HUES6 (cell line): ENCODE measurements around the gene IL1R2.
A peak's percentile ranks its signal among the peaks of the same experiment; 100 is the strongest.

Source experiments
- H3K27ac ChIP-seq: 2 replicates; pipeline ENCODE4 v1.7.0; 2013; ENCODE audit warnings: low read depth, mild to moderate bottlenecking, low read length, inconsistent platforms
- H3K27me3 ChIP-seq: 2 replicates; pipeline ENCODE4 v1.6.1; 2013; ENCODE audit warnings: low read length; ENCODE audit not compliant: control insufficient read depth, insufficient read depth
- H3K36me3 ChIP-seq: 2 replicates; pipeline ENCODE4 v1.6.1; 2013; ENCODE audit warnings: low read length; ENCODE audit not compliant: control insufficient read depth, insufficient read depth
- H3K4me1 ChIP-seq: 2 replicates; pipeline ENCODE4 v1.6.1; 2013; ENCODE audit warnings: low read length; ENCODE audit not compliant: control insufficient read depth, insufficient read depth
- H3K4me3 ChIP-seq: 2 replicates; pipeline ENCODE4 v1.5.1; 2013; ENCODE audit warnings: low read depth, low read length
- H3K9ac ChIP-seq: one replicate; pipeline ENCODE4 v1.6.1; 2013; ENCODE audit warnings: mild to moderate bottlenecking, low read length
- H3K9me3 ChIP-seq: 2 replicates; pipeline ENCODE4 v1.6.1; 2013; ENCODE audit warnings: low read depth, low read length; ENCODE audit not compliant: control insufficient read depth, insufficient read depth

The IL1R2 gene

DNA sequence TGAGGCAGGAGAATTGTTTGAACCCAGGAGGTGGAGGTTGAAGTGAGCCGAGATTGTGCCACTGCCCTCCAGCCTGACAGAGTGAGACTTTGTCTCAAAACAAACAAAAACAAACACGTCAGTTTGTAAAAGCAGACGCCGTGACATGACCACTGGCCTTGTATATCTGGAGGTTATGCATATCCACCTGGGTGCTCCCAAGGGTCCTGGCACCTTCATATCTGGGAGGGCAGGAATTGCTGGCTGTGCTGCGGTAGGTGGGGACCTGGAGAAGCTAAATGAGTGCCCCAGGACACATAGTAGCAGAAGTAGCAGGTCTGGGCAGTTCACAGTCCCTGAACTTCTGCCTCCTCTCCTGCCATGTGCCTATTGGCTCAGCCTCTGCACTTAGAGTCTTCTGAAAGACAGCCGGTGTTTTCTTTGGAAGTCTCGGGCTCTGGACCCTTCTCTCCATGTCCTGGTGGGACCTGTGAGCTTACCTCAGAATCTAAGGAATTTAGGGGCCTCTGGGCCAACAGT lies 30.9 kb upstream of the IL1R2 start:
- H3K27me3 ChIP-seq: no peaks in the 10 kb centered on the region
- H3K4me3 ChIP-seq: no peak overlapping the region
- H3K27ac ChIP-seq: no peak overlapping the region
- H3K9ac ChIP-seq: no peak overlapping the region
- peaks cover 13% of the 10 kb centered on the region for H3K9me3 ChIP-seq
- H3K36me3 ChIP-seq: no peaks in the 10 kb centered on the region
- peaks cover 5% of the 10 kb centered on the region; the same call in 1 of the 2 replicates for H3K4me1 ChIP-seq

- peaks cover 5% of the 10 kb centered on the region; the same call in 1 of the 2 replicates for H3K4me1 ChIP-seq
- no peak overlapping the region for H3K9ac ChIP-seq
- no peak overlapping the region for H3K27ac ChIP-seq
- peaks cover 11% of the 10 kb centered on the region for H3K9me3 ChIP-seq
- H3K4me3 ChIP-seq: no peak overlapping the region
- no peaks in the 10 kb centered on the region for H3K27me3 ChIP-seq
- H3K36me3 ChIP-seq: no peaks in the 10 kb centered on the region
Measured at GRCh38 chr2:101961338-101962191, 30.2 kb upstream of the IL1R2 start.

DNA sequence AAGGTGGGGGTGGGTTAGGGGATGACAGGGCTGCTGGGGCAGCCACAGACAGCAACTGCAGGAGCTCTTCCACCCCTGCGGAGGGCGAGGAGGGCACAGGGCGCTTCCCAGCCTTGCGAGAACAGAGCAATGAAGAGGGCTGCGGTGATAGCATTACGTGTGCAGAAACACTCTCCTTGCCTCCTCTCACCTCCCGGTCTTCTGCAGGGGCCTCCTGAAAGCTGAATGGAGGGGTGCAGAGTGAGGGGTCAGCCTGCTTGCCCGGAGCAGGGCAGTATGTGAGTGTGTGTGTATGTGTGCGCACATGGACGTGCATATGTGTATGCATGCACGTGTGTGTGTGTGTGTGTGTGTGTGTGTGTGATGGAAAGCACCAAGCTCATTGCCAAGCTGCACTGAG lies 29.5 kb upstream of the IL1R2 start:
- Histone ChIP-seq H3K27me3 (no peaks in the 10 kb centered on the region), H3K9ac (no peak overlapping the region), H3K4me1 (peaks cover 5% of the 10 kb centered on the region; the same call in 1 of the 2 replicates), H3K4me3 (no peak overlapping the region), H3K9me3 (peaks cover 9% of the 10 kb centered on the region; the same call in 1 of the 2 replicates), H3K27ac (no peak overlapping the region), H3K36me3 (no peaks in the 10 kb centered on the region)

DNA sequence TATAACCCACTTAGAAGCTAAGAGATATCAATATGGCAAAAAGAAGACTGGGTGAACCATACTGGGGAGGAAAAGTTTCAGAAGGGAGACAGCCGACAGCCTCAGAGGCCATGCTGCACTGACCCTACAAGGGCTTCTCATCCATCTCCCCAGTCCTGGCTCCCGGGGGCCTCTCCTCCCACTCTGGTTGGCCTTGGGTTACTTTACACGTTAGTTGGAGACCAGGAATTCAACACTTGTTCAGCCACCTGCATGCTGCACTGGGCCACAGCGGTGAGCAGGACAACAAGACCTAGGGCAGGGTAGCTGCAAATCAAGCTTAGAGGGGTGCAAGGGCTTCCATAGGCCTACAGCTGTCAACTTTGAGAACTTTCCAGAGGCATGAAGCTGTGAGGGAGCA lies 28.6 kb upstream of the IL1R2 start:
- Histone ChIP-seq H3K27me3 (no peaks in the 10 kb centered on the region), H3K9ac (no peak overlapping the region), H3K27ac (no peak overlapping the region), H3K9me3 (0 out of 2 replicates have a peak, but pooled peaks cover under 1% of the 10 kb centered on the region), H3K4me1 (peaks cover 5% of the 10 kb centered on the region; the same call in 1 of the 2 replicates), H3K36me3 (no peaks in the 10 kb centered on the region), H3K4me3 (no peak overlapping the region)

DNA sequence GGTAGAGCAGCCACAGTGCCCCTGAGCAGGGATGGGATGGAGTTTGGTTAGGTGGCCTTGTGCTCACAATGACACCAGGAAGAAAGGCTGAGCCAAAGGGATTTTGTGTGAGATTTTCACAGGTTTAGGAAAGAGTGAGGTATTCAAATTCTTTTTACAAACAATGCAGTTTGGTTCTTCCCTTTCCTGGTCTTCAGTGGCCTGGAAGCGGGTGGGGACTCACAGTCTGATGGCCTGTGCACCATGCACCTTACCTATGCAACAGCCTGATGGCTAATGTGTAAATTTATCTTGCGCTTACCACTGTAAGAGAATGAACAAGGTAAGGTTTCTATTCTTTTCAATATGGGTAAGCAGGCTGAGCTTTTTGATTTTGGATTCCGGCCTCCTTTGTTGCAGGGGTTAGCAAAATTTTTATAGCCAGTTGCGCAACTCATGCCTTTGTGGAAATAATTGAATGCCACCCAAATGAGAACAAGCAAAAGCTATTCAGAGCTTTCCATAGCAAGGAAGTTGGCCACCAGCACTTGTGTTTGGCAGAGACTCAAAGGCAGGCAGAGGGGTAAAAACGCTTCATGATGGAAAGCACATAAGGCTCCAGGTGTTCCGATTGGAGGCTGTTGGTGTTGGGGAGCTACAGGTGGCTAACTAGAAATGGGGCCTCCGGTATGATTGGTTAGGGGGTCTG lies 23.8 kb upstream of the IL1R2 start:
- H3K9ac ChIP-seq: no peak overlapping the region
- no peak overlapping the region for H3K27ac ChIP-seq
- H3K4me1 ChIP-seq: peaks cover 5% of the 10 kb centered on the region; the same call in 1 of the 2 replicates

DNA sequence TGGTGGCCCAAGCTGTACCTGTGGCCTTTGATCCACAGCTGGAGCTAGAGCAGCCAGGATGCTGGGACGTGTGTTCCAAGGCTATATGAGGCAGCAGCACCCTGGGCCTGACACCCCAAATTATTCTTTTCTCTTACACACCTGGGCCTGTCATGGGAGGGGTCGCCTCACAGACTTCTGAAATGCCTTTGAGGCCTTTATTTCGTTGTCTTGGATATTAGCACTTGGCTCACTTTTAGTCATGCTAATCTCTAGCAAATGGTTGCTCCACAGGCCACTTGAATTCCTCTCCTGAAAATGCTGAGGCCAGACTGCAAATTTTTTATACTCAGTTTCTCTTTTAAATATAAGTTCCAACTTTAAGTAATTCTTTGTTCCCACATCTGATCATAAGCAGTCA lies 22.0 kb upstream of the IL1R2 start:
- 0 out of 2 replicates have a peak overlapping the region, but pooled peaks have one; percentile 28 for H3K27ac ChIP-seq
- H3K9ac ChIP-seq: no peak overlapping the region
- peaks cover 5% of the 10 kb centered on the region; the same call in 1 of the 2 replicates for H3K4me1 ChIP-seq
- no peaks in the 10 kb centered on the region for H3K27me3 ChIP-seq
- H3K36me3 ChIP-seq: no peaks in the 10 kb centered on the region
- H3K4me3 ChIP-seq: no peak overlapping the region
- peaks cover 43% of the 10 kb centered on the region for H3K9me3 ChIP-seq

More for the DNA sequence above, 23.8 kb upstream of the IL1R2 start:
- no peaks in the 10 kb centered on the region for H3K36me3 ChIP-seq
- H3K4me3 ChIP-seq: no peak overlapping the region
- H3K9me3 ChIP-seq: peaks cover 37% of the 10 kb centered on the region
- H3K27me3 ChIP-seq: no peaks in the 10 kb centered on the region

GRCh38 chr2:101970901-101971300 lies 20.9 kb upstream of the IL1R2 start:
- H3K27me3 ChIP-seq: no peaks in the 10 kb centered on the region
- H3K9ac ChIP-seq: no peak overlapping the region
- H3K9me3 ChIP-seq: peaks cover 43% of the 10 kb centered on the region
- peaks cover 10% of the 10 kb centered on the region for H3K4me1 ChIP-seq
- no peak overlapping the region for H3K4me3 ChIP-seq
- H3K27ac ChIP-seq: no peak overlapping the region
- H3K36me3 ChIP-seq: no peaks in the 10 kb centered on the region

DNA sequence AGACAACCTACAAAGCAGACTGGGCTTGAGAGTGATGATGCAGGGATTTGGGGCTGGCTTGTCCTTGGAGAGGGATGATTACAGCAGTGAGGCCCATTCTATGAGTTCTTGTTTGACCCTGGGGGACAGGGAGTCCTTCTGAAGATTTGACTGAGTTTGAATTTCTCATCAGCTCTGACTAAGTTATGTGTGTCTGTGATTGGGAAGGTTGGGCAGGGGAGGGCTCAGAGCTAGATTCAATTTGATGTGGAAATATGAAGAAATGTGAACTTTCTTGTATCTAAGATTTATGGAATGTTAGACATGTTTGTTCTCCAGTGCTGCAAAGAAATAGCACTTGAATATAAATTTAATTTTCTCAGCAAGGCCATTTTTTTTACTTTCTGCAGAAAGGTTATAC lies 19.9 kb upstream of the IL1R2 start:
- H3K9me3 ChIP-seq: peaks cover 43% of the 10 kb centered on the region
- H3K4me3 ChIP-seq: no peak overlapping the region
- H3K9ac ChIP-seq: no peak overlapping the region
- H3K36me3 ChIP-seq: no peaks in the 10 kb centered on the region
- peaks cover 10% of the 10 kb centered on the region for H3K4me1 ChIP-seq
- no peaks in the 10 kb centered on the region for H3K27me3 ChIP-seq
- H3K27ac ChIP-seq: no peak overlapping the region

- no peak overlapping the region for H3K27ac ChIP-seq
- H3K9ac ChIP-seq: no peak overlapping the region
- H3K9me3 ChIP-seq: peaks cover 43% of the 10 kb centered on the region
- H3K4me3 ChIP-seq: no peak overlapping the region
- H3K36me3 ChIP-seq: no peaks in the 10 kb centered on the region
- H3K4me1 ChIP-seq: peaks cover 10% of the 10 kb centered on the region
- H3K27me3 ChIP-seq: no peaks in the 10 kb centered on the region
Measured at GRCh38 chr2:101972621-101973434, 18.9 kb upstream of the IL1R2 start.

DNA sequence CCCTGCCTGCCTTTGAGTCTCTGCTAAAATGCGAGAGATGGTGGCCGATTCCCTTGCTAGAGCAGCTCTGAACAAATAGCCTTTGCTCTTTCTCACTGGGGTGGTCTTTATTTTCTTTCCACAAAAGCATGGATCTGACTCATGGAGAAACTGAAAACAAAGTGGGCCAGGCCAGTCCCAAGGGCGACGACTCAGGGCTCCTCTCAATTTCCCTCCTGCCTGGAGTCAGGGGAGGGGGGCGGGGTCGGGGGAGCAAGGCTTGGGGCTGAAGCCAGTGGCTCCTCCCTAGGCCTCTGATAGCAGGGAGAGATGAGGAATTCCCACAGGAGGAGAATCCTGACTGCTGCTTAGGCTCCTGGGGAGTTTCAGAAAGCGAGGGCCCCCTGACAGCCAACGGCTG lies 17.1 kb upstream of the IL1R2 start:
- H3K4me1 ChIP-seq: peaks cover 5% of the 10 kb centered on the region
- no peaks in the 10 kb centered on the region for H3K27me3 ChIP-seq
- H3K27ac ChIP-seq: no peak overlapping the region
- no peak overlapping the region for H3K9ac ChIP-seq
- H3K4me3 ChIP-seq: no peak overlapping the region
- H3K9me3 ChIP-seq: peaks cover 33% of the 10 kb centered on the region
- H3K36me3 ChIP-seq: no peaks in the 10 kb centered on the region
